ENCODE data around the gene SLC4A1.

Gene SLC4A1

GRCh38 chr17:44209786-44210341 is 58.1 kb downstream of the SLC4A1 start:
- no peak overlapping the region for H3K4me3 ChIP-seq
- H3K9me3 ChIP-seq: no peaks in the 10 kb centered on the region
- peak overlapping the region; percentile 86; the same call in 1 of the 2 replicates for H3K27ac ChIP-seq
- H3K9ac ChIP-seq: peak overlapping the region; percentile 34; the same call in 1 of the 2 replicates
- peaks cover 59% of the 10 kb centered on the region for H4K20me1 ChIP-seq
- TF ChIP-seq Cebpa-rat (IDR thresholded peaks at IDR 0.05): no peak
- peaks cover 90% of the 10 kb centered on the region for H3K36me3 ChIP-seq
- H3K27me3 ChIP-seq: no peaks in the 10 kb centered on the region
- H3K4me1 ChIP-seq: peaks cover 51% of the 10 kb centered on the region
- peak overlapping the region; percentile 76 for H3K4me2 ChIP-seq

- peaks cover 69% of the 10 kb centered on the region for H3K36me3 ChIP-seq
Observed at GRCh38 chr17:44207743-44208142, 60.2 kb downstream of the SLC4A1 start.

GRCh38 chr17:44207319-44207718 is 60.6 kb downstream of the SLC4A1 start:
- Histone ChIP-seq H3K9me3 (no peaks in the 10 kb centered on the region), H3K4me1 (peaks cover 45% of the 10 kb centered on the region), H3K9ac (no peak overlapping the region), H3K27ac (no peak overlapping the region), H3K36me3 (peaks cover 65% of the 10 kb centered on the region), H3K27me3 (no peaks in the 10 kb centered on the region), H4K20me1 (peaks cover 35% of the 10 kb centered on the region), H3K4me2 (no peak overlapping the region), H3K4me3 (no peak overlapping the region)
- TF ChIP-seq Cebpa-rat (IDR thresholded peaks at IDR 0.05): no peak

More at GRCh38 chr17:44207743-44208142, 60.2 kb downstream of the SLC4A1 start:
- H3K27me3 ChIP-seq: no peaks in the 10 kb centered on the region
- H3K4me2 ChIP-seq: no peak overlapping the region
- H3K27ac ChIP-seq: no peak overlapping the region
- H3K4me3 ChIP-seq: no peak overlapping the region
- no peak for TF ChIP-seq Cebpa-rat (IDR thresholded peaks at IDR 0.05)
- H3K9ac ChIP-seq: 0 out of 2 replicates have a peak overlapping the region, but pooled peaks have one; percentile 6
- H4K20me1 ChIP-seq: peaks cover 38% of the 10 kb centered on the region
- H3K4me1 ChIP-seq: peaks cover 45% of the 10 kb centered on the region
- H3K9me3 ChIP-seq: no peaks in the 10 kb centered on the region

GRCh38 chr17:44206825-44207155 is 61.1 kb downstream of the SLC4A1 start:
- Histone ChIP-seq H3K27ac (no peak overlapping the region), H3K4me2 (no peak overlapping the region), H3K4me1 (peaks cover 46% of the 10 kb centered on the region), H3K27me3 (no peaks in the 10 kb centered on the region), H4K20me1 (peaks cover 35% of the 10 kb centered on the region), H3K9me3 (no peaks in the 10 kb centered on the region), H3K9ac (0 out of 2 replicates have a peak overlapping the region, but pooled peaks have one; percentile 6), H3K36me3 (peaks cover 61% of the 10 kb centered on the region), H3K4me3 (no peak overlapping the region)
- no peak for TF ChIP-seq Cebpa-rat (IDR thresholded peaks at IDR 0.05)

- H3K9ac ChIP-seq: no peak overlapping the region
- H3K9me3 ChIP-seq: no peaks in the 10 kb centered on the region
- peaks cover 55% of the 10 kb centered on the region for H3K36me3 ChIP-seq
- peaks cover 29% of the 10 kb centered on the region for H4K20me1 ChIP-seq
- no peaks in the 10 kb centered on the region for H3K27me3 ChIP-seq
- no peak overlapping the region for H3K4me3 ChIP-seq
- no peak for TF ChIP-seq Cebpa-rat (IDR thresholded peaks at IDR 0.05)
- H3K27ac ChIP-seq: no peak overlapping the region
- peaks cover 46% of the 10 kb centered on the region for H3K4me1 ChIP-seq
- H3K4me2 ChIP-seq: no peak overlapping the region
Observed at GRCh38 chr17:44205962-44206824, 61.7 kb downstream of the SLC4A1 start.

- Histone ChIP-seq H3K27ac (no peak overlapping the region), H3K4me2 (no peak overlapping the region), H3K36me3 (peaks cover 41% of the 10 kb centered on the region), H3K9ac (no peak overlapping the region), H3K4me1 (peaks cover 36% of the 10 kb centered on the region), H3K9me3 (no peaks in the 10 kb centered on the region), H3K27me3 (no peaks in the 10 kb centered on the region), H3K4me3 (no peak overlapping the region), H4K20me1 (peaks cover 13% of the 10 kb centered on the region)
- no peak for TF ChIP-seq Cebpa-rat (IDR thresholded peaks at IDR 0.05)
Observed at GRCh38 chr17:44204441-44204882, 63.5 kb downstream of the SLC4A1 start.

- TF ChIP-seq Cebpa-rat (IDR thresholded peaks at IDR 0.05): peak; percentile 98
- H4K20me1 ChIP-seq: peaks cover 10% of the 10 kb centered on the region
- H3K9me3 ChIP-seq: no peaks in the 10 kb centered on the region
- H3K9ac ChIP-seq: no peak overlapping the region
- H3K36me3 ChIP-seq: peaks cover 35% of the 10 kb centered on the region
- no peaks in the 10 kb centered on the region for H3K27me3 ChIP-seq
- H3K27ac ChIP-seq: no peak overlapping the region
- H3K4me1 ChIP-seq: peaks cover 36% of the 10 kb centered on the region
- no peak overlapping the region for H3K4me3 ChIP-seq
- H3K4me2 ChIP-seq: peak overlapping the region; percentile 31
Observed at GRCh38 chr17:44203731-44204440, 64.0 kb downstream of the SLC4A1 start.

GRCh38 chr17:44202756-44203155 is 65.2 kb downstream of the SLC4A1 start:
- Histone ChIP-seq H3K27ac (no peak overlapping the region), H4K20me1 (peaks cover 20% of the 10 kb centered on the region), H3K4me1 (peaks cover 42% of the 10 kb centered on the region), H3K36me3 (peaks cover 24% of the 10 kb centered on the region), H3K27me3 (no peaks in the 10 kb centered on the region), H3K4me3 (no peak overlapping the region), H3K9ac (no peak overlapping the region), H3K4me2 (peak overlapping the region; percentile 2; the same call in 1 of the 2 replicates), H3K9me3 (no peaks in the 10 kb centered on the region)
- no peak for TF ChIP-seq Cebpa-rat (IDR thresholded peaks at IDR 0.05)

- Histone ChIP-seq H3K27ac (peak overlapping the region; percentile 91), H3K4me2 (peak overlapping the region; percentile 92), H3K4me3 (peak overlapping the region; percentile 75), H3K36me3 (peaks cover 22% of the 10 kb centered on the region), H4K20me1 (peaks cover 24% of the 10 kb centered on the region), H3K27me3 (no peaks in the 10 kb centered on the region), H3K4me1 (peaks cover 54% of the 10 kb centered on the region), H3K9ac (peak overlapping the region; percentile 91), H3K9me3 (no peaks in the 10 kb centered on the region)
- TF ChIP-seq Cebpa-rat (IDR thresholded peaks at IDR 0.05): no peak
Observed at GRCh38 chr17:44200478-44201155, 67.3 kb downstream of the SLC4A1 start.

Measured in BLaER1 (cell line).